GM18505 (cell line): Measurements from ENCODE around the gene COL4A3.

ENCODE experiments used
- ATAC-seq: cut with Tn5 transposase; IDR thresholded peaks from one replicate; pipeline ENCODE4 v1.9.1; 2021; ENCODE audit not compliant: unreplicated experiment
- POLR2A ChIP-seq: IDR thresholded peaks from 4 replicates; pipeline ENCODE4 v1.6.1; 2011; ENCODE audit warnings: borderline replicate concordance; ENCODE audit not compliant: insufficient read depth, insufficient read length; ENCODE audit errors: extremely low read depth

COL4A3 gene

DNA sequence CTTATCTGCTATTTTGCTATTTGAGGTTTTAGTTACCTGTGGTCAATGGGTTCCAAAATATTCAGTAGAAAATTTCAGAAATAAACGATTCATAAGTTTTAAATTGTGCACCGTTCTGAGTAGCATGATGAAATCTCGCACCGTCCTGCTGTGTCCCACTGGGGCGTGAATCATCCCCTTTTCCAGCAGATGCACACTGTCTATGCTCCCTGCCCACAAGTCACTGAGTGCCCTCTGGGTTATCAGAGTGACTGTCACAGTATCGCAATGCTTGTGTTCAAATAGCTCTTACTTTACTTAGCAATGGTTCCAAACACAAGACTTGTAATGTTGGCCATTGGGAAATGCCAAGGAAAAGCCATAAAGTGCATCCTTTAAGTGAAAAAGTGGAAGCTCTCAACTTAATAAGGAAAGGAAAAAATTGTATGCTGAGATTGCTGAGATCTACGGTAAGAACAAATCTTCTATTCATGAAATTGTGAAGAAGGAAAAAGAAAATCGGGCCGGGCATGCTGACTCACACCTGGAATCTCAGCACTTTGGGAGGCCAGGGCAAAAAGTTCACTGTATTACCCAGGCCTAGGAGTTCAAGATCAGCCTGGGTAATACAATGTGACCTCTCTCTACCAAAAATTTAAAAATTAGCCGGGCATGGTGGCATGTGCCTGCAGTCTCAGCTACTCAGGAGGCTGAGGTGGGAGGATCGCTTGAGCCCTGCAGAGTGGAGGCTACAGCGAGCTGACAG is 13.3 kb downstream of the COL4A3 start:
- TF ChIP-seq POLR2A: no peak
- no peak for ATAC-seq

DNA sequence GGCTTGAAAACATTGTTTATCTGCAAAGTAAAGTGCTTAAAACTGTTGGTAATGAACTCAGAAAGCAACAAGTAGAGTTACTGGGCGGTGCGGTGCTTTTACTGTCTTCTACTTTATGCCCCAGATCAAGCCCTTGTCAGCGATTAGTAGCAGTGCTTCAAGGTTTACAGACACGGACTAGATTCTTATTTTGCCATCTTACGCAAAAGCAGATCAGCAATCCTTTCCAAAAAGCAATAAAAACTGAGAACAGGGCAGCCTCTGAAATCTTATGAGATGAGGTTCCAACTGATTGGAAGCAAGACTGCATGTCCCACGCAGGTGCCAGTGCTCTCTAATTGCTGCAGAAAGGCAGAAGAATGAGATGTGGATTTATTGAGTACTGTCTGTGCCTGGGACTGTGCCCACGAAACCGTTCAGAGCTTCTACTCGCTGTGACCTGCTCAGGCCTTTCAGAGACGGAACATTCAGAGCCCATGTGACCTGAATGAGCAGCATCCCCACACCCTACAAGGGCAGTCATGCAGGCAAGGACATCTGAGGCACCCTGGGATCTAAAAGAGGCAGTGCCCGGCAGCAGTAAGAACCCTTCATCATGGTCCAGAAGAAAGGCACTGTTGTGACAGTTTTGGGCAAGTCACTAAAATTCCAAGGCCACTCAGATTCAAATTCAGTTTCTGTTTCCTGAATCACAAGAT is 15.7 kb downstream of the COL4A3 start:
- no peak for ATAC-seq
- no peak for TF ChIP-seq POLR2A

DNA sequence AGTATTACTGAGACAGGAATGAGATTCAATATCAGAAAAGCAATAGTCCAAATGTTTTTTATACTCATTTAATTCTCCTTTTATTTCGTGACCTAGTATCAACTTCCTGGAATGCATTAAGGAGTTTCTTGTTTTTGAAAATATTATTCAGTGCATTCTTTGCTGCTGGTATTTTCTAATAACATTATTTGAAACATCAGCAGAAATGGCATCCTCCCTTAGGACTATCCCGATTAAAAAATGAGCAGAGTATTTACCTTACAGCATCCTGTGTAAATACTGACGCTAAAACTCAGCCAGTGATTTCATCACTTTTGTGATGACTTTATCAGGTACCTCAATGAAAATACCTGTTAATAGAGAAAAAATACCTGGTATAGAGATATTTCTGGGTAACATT is 16.3 kb downstream of the COL4A3 start:
- no peak for ATAC-seq
- TF ChIP-seq POLR2A: no peak

DNA sequence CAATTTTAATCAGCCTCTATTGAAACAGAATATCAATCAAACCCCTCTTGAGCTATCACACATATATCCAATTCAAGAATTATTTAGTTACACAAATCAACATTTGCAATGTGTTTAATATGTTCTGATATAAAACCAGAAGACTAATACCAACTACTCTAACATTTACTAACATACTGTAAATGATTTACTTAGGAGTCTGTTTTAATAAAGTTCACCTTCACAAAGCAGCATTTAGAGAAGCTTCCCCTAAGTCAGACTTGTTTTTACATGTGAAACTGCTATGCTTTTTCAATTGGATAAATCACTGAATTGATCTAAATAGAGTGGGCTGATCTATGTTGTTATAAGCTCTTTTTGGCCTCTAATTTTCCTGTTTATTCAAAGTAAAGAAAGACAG is 18.3 kb downstream of the COL4A3 start:
- ATAC-seq: no peak

DNA sequence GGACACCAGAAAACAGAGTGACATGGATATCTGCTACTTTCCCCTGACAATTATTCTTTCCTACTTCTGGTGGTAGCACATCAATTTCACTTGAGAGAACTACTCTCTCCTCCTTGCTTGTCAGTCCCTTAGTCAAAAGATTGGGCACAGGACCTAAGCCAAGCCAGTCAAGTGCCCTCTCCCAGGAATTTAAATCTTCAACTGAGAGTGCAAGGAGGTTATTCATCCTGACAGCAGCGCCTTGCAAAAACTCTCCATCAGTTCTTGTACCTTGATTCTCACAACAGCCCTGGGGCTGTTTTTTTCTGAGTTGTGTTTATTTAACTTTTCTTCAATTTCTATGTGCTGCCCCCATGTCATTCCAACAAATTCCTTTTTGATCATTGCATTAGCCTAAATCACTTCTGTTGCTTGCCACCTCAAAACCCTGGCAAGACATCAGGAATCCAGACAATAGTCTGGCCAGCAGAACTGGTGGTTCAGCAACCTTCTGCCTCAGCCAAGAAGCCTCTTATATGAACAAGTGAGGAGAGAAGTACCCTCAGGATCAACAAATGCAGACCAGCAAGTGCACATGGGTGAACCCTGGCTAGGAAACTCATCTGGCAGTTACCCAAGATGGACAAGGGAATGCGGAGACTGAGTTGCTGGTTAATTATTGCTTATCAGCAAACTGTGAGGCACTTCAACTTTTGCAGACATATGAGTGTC is 19.4 kb downstream of the COL4A3 start:
- no peak for ATAC-seq
- no peak for TF ChIP-seq POLR2A

More for the DNA sequence above, 18.3 kb downstream of the COL4A3 start:
- no peak for TF ChIP-seq POLR2A

DNA sequence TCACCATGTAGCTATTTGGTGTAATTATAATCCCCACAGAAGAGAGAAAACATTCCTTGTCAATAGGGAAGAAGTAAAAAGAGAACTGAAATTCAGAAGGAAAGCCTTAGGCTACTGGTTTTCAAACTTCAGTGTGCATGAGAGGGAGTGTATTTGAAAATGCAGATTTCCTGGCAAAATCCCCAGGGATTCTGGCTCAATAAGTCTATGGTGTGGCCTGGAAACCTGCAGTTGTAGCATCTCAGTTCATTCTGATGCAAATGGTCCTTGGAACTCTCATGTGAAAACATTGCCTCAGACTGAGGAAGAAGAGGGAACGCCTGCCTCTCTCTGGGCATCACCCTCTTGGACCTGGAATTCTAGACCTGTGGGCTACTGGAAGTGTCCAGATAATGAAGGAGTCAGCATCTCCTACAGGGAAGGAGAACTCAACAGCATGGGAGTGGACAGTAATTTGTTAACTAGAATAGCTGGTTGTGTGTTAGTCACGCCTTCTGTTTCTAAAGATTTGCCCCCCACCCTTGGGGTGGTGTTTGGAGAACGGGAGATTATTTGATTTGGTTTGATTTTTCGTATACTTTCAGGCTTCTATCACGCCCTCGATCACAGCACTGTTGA is 21.3 kb downstream of the COL4A3 start:
- ATAC-seq: no peak
- no peak for TF ChIP-seq POLR2A

DNA sequence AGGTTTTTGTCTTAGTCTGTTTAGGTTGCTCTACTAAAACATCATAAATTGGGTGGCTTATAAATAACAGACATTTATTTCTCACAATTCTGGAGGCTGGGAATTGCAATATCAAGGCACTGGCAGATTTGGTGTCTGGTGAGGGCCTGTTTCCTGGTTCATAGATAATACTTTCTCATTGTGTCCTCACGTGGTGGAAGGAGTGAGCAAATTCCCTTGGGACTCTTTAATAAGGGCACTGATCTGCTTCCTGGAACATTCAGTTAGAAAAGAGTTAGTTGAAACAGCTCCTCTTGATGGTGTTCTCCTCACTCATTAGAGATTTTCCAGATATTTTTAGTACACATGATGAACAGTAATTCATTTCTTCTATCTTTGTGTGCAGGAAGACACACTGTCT is 22.3 kb downstream of the COL4A3 start:
- TF ChIP-seq POLR2A: no peak
- no peak for ATAC-seq

DNA sequence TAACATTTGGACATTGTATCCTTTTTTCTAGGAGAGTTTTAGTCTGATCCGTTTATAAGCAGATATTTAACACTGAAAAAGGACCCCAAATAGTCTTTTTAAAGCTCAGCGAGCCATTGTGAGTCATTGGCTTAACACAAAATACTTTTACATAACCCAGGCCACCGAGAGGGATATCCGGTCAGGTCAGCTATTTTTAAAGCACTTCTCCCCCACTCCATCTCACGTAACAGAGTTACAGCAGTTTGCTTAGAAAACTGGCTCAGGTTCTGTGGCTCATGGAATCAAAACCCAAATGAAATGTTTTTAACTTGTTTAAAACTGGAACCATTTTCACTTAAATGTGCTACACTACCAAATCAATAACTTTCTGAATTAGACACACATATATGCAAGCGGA is 23.9 kb downstream of the COL4A3 start:
- TF ChIP-seq POLR2A: no peak
- ATAC-seq: peak; percentile 63

DNA sequence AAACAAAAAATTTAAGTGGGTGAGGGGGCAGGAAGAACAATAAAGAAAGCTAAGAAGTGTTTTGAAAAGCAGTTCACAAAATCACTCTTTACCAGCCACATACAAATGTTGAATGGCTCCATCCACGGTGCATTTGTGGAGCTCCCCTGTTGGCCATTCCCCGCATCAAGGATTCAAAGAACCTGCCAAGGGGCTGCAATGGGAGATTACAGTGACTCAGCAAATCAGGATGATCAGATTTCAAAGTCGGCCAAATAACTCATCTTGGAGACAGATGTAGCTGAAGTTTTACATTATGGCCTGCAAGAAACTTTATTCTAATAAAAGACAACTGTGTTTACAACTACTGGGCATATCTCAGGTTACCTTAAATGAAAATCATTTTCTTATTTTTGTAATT is 26.9 kb downstream of the COL4A3 start:
- ATAC-seq: no peak
- no peak for TF ChIP-seq POLR2A

DNA sequence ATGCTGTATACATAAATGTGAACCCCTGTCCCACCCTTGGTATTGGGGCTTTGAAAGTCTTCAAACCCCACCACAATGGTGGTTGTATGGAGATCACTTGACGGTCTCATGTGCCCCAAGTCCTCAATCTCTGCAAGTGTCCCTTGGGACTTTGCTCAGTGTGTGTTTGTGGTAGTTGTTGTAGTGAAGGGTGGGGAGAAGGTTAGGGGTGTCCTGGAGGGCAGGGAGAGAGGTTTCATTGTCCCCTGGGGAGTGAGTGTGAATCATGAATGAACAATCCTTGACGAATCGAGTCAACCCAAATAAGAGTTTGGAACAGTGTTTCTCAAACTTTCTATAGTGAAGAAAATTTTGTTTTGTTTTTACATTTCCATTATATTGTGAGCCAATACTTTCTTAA is 28.1 kb downstream of the COL4A3 start:
- no peak for TF ChIP-seq POLR2A
- ATAC-seq: no peak

DNA sequence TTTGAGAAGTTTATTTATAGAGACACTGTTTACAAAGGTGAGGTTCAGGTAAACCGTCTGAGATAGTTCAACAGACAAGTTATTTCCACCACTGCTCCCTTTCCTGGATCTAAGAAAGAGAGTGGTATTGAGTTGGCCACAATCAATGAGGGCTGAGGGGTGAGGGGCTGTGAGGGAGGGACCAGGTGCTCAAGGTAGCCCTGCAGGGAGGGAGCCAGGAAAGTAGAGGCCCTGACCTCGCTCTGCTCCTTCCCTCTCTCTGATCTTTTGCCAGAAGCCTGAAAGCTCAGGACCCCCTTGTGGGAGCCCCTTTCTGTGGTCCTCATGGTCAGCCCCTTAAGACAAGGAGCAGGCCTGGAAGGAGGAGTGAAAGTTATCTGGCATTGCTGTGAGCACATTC is 29.8 kb downstream of the COL4A3 start:
- TF ChIP-seq POLR2A: no peak
- no peak for ATAC-seq

DNA sequence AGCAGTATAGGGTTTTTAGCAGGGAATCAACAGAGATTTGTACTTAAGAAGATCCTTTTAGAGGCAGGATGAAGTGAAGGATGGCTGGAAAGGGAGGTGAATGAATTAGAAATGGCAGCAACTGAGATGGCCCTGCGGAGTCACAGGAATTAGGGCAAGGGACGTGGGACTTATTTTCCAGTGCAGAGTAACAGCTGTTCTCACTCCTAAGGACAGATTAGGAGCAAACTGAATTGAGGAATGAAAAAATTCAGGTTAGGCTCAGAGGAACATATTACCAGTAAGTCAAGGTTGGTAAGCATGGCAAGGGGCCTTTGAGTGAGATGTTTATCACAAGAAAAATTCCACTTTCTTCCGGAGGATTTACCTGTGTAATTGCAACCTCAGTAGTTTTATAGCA is 34.4 kb downstream of the COL4A3 start:
- ATAC-seq: no peak
- no peak for TF ChIP-seq POLR2A

DNA sequence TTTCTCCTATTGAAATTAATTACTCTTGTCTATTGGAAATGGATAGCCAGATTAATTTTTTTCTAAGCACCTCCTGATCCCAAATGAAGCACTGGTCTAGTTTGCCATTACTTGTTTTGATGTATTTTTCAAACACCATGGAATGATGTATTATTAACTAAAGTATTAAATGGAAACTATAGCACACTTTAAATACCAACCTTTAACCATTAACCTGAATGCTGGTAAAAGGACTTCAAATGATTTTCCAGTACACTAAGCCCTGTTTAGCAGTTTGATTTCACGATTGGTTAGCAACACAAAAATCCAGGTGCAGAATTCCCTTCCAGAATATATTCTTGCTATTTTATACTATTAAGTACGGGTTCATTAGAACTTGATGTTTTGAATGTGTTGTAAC is 37.3 kb downstream of the COL4A3 start:
- no peak for ATAC-seq
- TF ChIP-seq POLR2A: no peak
